ENCODE measurements around the gene CCDC134.

Gene CCDC134

GRCh38 chr22:41782751-41783150, 17.7 kb upstream of the CCDC134 start:
- no peak for DNase-seq (ENCODE audit: low read depth in 2 of 2, low spot score in 1 of 2)

DNA sequence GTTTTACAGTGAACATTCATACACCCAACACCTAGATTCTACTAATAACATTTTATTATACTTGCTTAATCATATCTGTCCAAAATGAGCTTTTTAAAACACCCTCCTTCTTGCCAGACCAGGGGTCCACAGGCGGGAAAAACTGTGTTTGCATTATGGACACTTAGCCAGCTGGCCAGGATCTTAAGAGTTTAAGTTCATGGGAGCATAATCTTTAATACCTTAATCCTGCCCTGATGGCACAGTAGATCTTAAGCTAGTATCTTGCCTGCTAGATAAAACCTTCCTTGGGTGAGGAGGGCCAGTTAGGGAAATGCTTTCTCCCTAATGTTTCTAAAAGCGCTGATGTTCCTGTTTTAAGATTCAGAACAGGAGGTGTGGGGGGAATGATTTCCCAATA, 13.1 kb upstream of the CCDC134 start:
- DNase-seq (ENCODE audit: low read depth in 2 of 2, low spot score in 1 of 2), result no peak

GRCh38 chr22:41793871-41794270, 6.6 kb upstream of the CCDC134 start:
- DNase-seq (ENCODE audit: low read depth in 2 of 2, low spot score in 1 of 2), result no peak

DNA sequence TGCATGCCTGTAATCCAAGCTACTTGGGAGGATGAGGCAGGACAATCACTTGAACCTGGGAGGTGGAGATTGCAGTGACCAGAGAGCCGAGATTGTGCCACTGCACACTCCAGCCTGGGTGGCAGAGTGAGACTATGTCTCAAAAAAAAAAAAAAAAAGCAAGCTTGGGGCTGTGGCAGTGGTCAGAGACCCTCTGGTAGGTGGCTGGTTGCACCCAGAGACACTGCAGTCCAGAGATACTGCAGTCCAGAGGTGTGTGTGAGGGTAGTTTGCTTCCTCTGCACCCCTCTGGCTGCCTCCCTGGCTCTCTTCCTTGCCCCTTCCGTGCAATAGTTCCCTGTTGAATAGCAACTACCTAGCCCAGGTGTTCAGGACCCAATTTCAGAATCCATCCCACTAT, 1.7 kb upstream of the CCDC134 start:
- DNase-seq (ENCODE audit: low read depth in 2 of 2, low spot score in 1 of 2), result no peak

DNA sequence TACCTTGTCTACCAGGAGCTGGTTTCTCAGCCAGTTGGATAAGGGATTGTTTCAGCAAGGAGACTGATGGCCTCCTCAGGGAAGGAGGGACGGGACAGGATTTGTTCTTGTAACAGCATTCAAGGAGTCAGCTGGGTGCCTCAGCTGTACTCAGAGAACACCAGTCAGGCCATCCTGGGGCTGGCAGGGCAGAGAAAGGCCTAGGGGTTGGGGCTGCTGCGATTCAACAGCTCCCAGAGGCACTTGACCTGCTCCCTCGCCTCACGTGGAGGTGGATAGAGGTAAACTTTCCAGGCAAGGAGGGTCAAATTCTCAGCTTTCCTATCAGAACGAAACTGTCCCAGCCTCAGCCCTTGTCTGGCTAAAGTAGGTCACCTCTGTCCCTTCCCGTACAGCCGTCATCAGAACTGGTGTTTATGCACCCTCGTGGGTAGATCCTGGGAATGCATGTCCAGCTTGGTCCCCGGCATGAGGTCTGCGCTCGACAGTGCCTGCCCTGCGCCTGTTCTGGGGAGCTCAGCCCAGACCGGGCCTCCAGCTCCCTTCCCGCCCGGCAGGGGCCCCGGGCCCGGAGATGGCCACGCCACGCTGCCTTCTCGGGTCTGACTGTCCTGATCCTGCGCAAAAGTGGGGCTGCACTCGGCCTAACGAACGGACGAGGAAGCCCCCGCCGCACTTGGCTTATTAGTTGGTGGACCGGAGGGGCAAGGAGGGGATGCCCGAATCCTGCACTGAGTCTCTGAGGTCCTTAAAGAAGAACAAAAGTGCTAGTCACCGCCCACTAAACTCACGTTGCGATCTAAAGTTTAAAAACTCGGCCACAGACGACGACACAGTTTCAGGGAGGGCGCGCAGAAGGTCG, 762 bp upstream of the CCDC134 start:
- DNase-seq (ENCODE audit: low read depth in 2 of 2, low spot score in 1 of 2), result no peak

- no peak for DNase-seq (ENCODE audit: low read depth in 2 of 2, low spot score in 1 of 2)
Observed at GRCh38 chr22:41801147-41801819, 804 bp downstream of the CCDC134 start.

DNA sequence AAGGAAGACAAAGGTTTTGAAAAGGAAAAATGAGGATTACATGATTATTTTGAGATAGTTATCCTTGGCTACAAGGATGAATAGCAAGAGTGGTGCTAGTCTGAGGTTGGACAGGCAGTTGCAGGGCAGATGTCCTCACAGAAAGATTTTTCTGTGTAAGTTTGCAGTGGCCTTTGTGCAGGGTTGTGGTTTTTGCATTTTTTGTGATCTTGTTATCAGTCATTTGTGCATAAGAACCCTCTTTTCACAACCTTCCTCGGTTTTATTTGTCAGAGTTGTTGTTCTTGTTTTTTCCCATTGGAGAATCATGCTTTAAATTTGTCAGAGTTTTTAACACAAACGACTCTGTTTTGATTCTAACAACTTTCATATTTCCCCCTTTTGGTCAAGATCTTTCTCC, 1.4 kb downstream of the CCDC134 start:
- no peak for DNase-seq (ENCODE audit: low read depth in 2 of 2, low spot score in 1 of 2)

DNA sequence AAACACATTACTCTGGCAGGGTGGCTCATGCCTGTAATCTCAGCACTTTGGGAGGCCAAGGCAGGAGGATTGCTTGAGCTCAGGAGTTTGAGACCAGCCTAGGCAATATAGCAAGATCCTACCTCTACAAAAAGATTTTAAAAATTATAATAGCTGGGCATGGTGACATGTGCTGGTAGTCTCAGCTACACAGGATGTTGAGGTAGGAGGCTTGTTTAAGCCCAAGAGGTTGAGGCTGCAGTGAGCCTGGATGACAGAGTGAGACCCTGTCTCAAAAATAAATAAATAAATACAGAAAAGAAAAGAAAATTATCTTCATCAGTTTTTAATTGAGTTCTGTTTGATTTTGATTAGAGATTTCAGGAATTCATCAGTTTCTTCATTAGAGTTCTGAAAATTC, 5.2 kb downstream of the CCDC134 start:
- no peak for DNase-seq (ENCODE audit: low read depth in 2 of 2, low spot score in 1 of 2)

GRCh38 chr22:41808400-41808799, 7.9 kb downstream of the CCDC134 start:
- DNase-seq (ENCODE audit: low read depth in 2 of 2, low spot score in 1 of 2), result no peak

GRCh38 chr22:41810022-41810421, 9.5 kb downstream of the CCDC134 start:
- DNase-seq (ENCODE audit: low read depth in 2 of 2, low spot score in 1 of 2), result no peak

DNA sequence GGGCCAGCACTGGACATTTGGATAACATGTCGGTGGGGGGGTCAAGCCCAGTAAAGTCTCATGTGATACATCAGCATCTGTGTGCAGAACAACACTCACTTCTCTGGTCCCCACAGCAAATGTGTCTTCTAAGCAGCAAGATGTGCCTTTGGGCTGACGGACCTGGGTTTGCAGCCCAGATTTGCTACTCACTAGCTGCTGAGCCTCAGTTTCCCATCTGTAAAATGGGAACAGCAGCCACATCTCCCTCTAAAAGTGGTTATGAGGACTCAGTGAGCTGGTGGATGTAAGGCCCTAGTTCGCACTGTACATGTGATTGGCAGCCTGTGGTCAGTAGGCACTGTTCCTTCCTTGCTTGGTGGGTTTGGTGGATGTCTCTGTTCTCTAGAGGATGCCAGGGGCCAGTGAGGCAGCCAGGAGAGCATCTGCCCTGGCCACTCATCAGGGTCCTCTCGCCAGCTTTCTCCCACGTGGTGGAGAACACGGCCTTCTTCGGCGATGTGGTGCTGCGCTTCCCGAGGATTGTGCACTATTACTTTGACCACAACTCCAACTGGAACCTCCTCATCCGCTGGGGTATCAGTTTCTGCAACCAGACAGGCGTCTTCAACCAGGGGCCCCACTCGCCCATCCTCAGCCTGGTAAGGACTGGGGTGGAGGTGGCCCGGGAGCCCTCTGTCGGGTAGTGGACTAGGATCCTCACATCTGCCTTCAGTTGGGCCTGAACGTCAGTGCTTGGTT, 12.5 kb downstream of the CCDC134 start:
- DNase-seq (ENCODE audit: low read depth in 2 of 2, low spot score in 1 of 2), result no peak

- no peak for DNase-seq (ENCODE audit: low read depth in 2 of 2, low spot score in 1 of 2)
Observed at GRCh38 chr22:41813726-41814410, 13.4 kb downstream of the CCDC134 start.

DNA sequence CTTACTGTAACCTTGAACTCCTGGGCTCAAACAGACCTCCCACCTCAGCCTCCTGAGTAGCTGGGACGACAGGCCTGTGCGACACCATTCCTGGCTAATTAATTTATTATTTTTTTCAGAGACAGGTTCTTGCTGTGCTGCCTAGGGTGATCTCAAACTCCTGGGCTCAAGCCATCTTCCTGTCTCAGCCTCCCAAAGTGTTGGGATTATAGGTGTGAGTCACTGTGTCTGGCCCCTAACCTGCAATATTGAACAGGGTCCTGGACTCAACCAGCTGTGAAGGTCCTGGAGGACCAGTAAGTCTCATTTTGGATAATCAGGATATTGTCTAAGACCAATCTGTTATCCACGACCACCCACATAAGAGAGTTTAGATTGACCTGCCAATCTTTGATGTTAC, 15.2 kb downstream of the CCDC134 start:
- DNase-seq (ENCODE audit: low read depth in 2 of 2, low spot score in 1 of 2), result no peak

DNA sequence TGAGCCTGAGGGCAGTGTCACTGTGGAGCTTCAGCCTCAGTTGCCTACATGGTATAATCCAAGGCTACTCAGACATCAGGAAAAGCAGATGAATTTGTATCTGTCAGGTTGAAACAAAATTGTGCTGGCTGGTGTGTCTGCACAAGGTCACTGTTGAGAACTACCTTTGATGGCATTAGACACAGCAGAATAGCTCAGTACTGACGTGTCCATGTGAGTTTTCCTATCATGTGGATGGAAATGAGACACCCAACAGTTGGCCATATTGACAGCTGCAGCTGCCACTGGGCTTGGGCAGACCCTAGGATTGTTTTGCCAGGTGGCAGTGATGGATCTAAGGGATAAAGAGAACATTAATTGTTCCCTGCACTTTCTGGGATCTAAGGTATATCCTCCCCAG, 15.8 kb downstream of the CCDC134 start:
- DNase-seq (ENCODE audit: low read depth in 2 of 2, low spot score in 1 of 2), result no peak

DNA sequence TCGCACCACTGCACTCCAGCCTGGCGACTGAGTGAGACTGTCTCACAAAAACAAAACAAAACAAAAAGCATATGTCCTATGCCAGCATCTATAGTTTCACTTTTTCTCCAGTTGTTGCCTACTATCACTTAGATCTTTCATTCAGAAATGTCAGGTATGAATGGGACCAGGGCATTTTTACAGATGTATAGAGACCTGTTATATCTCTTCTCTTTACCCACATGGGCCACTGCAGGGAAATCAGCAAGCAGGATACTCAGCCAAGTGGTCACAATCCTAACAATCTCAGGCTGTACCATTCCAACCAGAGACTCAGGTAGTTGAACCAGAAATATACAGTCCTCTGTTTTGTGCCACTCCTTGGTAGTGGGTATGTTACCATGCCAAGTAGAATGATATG, 16.4 kb downstream of the CCDC134 start:
- DNase-seq (ENCODE audit: low read depth in 2 of 2, low spot score in 1 of 2), result no peak

DNA sequence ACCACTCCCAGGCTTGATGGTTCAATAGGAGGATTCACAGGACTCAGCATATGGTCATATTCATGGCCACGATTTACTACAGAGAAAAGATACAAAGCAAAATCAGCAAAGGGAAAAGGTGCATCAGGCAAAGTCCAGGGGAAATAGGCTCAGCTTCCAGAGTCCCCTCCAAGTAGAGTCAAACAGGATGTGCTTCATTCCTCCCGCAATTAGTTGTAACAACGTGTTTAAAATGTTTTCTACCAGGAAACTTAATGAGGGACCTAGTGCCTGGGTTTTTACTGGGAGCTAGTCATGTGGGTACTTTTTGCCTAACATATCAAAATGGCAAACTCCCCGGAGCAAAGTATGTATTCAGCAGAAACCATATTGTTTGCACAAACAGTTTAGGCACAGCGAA, 17.5 kb downstream of the CCDC134 start:
- DNase-seq (ENCODE audit: low read depth in 2 of 2, low spot score in 1 of 2), result no peak

DNA sequence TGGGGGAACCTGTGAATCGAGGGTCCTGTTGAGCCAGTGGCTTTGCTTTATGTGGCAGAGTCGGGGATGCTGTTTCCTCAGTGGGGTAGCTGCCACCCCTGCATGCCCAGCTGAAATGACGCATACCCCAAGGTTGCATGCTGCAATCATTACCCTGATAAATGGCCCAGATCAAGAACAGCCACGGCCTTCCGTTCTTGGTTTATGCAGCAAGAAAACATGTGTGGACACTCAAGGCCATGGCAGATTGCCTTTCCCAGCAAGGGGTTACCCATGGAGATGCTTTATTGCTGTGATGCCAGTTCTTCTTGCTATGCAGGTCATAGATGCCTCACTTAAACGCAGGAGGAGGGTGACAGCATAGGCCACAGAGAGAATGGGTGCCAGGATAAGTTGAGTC, 18.1 kb downstream of the CCDC134 start:
- no peak for DNase-seq (ENCODE audit: low read depth in 2 of 2, low spot score in 1 of 2)

DNA sequence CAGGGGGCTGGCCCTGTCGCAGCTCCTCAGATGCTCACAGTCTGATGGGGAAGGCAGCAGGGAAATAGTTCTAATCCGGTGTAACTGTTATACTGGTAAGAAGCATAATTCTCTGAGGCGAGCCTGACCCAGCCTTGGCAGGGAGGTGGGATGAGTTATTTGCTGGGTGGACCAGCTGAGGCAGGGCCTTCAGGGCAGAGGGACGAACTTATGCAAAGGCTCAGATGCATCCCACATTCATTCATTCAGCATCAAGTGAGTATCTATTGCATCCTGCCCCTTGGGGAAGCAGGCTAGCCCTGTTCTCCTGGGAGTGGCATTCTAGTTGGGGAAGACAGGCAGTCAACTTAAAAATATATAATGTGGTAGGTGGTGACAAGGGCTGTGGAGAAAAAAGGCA, 18.8 kb downstream of the CCDC134 start:
- no peak for DNase-seq (ENCODE audit: low read depth in 2 of 2, low spot score in 1 of 2)

DNA sequence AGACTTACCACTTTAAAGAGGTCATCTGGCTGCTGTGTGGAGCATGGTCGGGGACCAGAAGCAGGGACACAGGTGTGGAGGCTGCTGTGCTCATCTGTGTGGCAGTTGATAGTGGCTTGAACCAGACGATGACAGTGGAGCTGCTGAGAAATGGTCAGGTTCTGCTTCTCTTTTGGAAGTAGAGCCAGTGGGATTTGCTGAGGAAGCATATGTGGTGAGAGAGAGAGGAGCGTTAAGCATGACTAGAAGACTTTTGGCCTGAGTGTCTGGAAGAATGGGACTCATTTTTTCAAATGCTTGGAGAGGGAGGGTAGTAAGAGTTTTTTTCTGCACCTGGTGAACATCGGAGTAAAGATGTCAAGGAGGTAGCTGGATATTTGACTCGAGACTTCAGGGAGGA, 20.0 kb downstream of the CCDC134 start:
- DNase-seq (ENCODE audit: low read depth in 2 of 2, low spot score in 1 of 2), result no peak

DNA sequence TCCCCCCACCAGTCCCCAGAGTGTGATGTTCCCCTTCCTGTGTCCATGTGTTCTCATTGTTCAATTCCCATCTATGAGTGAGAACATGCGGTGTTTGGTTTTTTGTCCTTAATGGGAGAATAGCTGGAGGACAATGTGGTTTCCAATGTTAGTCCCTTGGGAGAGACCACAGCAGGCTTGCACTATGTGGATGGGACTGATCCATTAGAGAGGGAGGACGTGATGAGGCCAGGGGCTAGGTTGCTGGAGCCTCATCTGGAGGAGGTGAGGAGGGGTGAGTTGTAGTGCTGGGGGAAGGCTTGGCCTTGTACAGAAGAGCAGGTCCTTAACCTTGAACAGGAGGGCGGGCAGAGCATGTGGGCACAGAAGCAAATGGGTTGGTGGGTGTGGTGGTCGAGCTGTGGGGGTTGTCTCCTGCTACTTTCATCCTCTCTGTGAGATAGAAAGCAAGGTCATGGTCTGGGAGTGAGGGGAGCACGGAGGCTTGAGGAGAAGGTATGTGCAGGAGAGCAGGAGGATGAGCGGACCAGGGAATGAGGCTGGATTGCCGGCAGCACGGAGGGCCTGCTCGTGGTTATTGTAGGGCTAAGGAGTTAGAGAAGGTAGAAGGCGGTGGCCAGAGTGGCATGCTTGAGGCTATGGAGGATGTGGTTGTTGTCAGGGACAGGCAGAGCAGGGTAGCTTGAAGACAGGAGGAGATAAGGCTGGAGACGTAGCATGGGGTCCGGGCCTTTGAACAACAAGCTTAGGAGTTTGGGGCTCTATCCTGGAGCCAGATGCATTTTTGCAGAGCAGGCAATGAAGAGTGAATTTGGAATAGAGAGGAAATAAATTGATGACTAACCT, 21.2 kb downstream of the CCDC134 start:
- no peak for DNase-seq (ENCODE audit: low read depth in 2 of 2, low spot score in 1 of 2)

All from stimulated activated CD8-positive, alpha-beta memory T cell treated with anti-CD3 and anti-CD28 coated beads, Interleukin-4, amount 100 ng/mL, for 4 hours (primary cell).